HG02610 (cell line): Measurements from ENCODE around the gene PRKCQ.

ENCODE experiments used
- ATAC-seq: cut with Tn5 transposase; IDR thresholded peaks from one replicate; pipeline ENCODE4 v1.9.1; 2021; ENCODE audit warnings: mild to moderate bottlenecking, moderate library complexity; ENCODE audit not compliant: unreplicated experiment

PRKCQ gene

DNA sequence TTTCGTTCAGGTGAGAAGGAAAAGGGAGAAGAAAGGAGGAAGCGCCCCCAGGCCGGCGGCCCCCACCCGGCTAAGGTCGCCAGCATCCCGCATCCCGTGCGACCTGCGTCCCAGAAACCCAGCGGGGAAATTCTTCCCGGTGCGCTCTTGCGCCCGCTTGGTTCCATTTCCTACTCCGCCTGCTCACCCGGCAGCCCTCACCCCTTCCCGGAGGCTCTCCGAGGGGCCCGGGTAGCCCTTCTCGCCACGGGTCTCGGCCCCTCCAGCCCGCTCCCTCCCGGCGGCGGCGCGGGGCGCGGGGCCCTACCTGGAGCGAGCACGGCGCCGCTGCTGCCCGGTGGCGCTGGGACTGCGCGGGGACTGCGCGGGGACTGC is at the start of gene PRKCQ:
Gene PRKCQ (minus strand): TSS at position 373 of the 375 bp plus-strand sequence. CDS start 65,141 bp downstream, outside the sequence.
- peak; percentile 19 for ATAC-seq

DNA sequence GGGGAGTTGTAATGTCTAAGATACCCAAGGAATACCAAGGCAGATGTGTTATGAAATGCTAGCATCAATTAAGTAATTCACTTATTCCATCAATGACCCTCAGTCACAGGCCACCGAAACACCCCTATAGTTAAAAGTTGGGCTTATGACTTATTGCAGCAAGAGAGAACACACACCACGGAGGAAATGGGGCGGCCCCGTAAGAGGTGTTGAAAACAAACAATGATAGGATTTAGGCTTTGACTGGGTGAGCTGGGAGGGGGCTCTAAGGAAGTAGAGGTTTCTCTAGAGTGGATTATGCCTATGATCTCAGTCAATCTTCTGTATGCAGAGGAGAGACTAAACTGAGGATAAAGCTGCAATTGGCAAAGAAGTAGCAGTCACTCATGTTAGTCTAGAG is 45.4 kb upstream of the PRKCQ start:
- no peak for ATAC-seq

DNA sequence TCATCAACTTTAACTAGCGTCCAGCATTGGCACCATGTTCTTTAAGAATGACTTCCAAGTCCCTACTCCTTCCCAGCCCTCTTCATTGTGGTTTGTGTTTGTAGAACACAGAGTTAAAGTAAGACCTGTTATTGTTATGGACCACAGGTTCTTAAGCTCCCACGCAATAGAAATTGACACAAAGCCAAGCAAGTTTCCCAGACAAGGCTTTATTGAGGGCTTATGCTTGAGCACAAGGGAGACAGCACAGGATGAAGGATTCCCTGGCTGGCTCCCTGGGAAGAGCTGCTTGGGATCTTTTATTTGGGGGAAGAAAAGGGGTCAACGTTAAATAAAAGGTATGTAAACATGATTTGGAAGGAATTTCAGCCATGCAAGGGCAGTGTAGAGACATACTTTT is 44.3 kb upstream of the PRKCQ start:
- ATAC-seq = no peak

DNA sequence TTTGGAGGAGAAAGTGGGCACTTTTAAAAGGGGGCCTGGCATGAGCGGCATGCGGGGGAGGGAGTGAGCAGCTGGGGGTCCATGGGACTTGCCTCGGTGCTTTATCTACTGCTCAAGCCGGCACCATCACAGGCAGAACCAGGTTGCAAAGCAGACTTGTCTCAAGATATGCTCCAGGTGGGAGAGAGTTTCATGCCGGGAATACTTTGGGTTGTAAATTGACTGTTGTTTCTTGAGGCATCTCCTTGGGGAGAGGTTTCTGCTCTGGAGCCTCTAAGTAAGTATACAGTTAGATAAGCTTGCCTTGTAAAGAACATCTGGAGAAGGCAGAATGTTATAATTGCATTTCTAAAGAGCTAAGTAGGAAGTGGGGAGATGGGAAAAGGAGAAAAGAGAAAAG is 42.8 kb upstream of the PRKCQ start:
- no peak for ATAC-seq

DNA sequence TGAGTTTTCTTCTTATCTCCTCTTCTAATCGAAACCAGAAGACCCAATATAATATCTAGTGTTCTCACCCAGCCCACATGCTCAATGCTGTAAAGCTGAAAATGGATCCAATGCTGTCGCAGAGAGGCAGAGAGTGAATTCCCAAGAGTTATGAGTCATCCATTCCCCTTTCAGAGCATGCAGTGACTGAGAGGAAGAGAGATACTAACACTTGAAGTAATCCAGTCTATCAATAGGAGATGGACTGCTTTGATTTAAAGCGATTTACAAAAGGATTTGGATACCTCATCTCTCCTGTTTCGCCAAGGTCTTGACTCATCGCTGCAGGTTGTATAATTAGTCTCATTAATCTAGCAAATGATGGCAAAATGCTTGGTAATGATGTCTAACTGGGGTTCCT is 41.5 kb upstream of the PRKCQ start:
- no peak for ATAC-seq

DNA sequence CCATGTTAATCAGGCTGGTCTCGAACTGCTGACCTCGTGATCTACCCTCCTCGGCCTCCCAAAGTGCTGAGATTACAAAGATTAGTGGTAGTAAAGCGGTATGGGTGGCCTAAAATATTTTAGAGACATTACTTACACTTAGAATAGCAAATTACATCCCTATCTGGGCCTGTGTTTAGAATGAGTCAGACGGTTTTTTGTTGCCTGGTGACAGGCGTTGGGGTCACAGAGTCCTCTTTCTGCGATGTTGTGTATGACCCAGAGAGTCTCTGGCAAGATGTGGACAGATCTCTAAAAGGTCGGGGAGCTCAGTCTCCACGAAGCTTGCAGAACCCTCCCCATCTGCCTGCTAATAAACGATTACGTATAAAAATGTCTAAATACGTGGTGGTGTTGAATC is 39.6 kb upstream of the PRKCQ start:
- no peak for ATAC-seq

DNA sequence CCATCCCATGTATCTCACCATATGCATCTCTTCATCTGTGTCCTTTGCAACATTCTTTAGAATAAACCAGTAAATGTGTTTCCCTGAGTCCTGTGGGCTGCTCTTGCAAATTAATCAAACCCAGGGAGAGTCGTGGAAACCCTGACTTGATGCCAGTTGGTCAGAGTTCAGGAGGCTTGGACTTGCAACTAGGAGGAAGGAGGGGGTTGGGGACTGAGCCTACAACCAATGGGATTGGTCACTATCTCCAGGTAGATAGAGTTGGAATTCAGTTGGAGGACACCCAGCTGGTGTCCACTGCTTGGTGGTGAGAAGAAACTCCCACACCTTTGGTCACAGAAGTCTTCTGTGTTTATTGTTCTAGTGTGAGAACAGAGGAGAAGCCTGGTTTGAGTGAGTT is 38.3 kb upstream of the PRKCQ start:
- no peak for ATAC-seq

DNA sequence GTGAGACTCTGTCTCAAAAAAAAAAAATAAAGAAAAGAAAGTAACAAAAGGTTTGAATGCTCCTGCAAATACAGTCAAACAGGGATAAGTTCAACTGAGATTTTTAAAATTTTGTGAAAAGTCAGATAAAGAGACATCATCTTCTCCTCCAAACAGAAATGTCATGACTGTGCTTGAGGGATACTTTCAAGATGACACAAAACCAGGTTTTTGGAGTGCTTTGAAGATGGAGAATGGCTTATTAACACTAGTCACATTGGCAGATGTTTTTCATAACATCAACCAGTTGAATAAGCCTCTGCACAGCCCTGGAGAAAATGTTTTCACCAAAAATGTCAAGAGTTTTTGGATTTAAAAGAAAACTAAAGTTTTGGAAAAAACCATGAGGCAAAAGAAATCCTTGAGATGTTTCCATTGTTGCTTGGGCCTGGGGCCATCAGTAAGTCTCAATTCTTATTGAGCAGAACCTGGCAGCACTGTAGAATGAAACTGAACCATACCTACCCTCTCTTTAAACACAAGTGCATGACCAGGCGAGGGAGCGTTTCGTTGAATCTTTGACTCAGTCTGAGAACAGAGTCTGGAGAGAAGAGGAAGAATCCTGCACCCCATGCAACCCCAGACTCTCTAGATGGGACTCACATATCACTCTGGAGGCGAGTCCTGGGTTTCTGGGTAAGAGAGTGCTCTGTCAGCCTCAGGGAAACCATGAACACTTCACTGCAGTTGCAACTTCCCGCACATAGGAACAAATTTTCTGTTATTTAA is 37.4 kb upstream of the PRKCQ start:
- no peak for ATAC-seq

DNA sequence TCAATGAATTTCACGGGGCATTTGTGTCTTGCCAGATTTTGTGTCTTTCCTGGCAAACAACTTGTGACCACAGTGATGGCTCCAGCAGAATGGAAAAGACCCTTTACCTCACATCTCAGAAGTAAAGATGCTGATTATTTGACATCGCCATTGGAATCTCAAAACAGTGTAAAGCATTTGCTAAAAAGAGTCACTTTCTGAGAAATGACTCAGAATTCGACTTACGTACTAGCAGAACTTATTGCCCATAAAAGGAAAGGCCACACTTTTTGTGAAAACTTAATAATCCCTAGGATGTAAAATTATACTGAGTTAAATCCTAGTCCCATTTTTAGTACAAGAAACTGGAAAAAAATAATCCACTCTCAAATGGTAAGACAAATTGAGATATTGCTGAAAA is 35.9 kb upstream of the PRKCQ start:
- ATAC-seq = no peak

DNA sequence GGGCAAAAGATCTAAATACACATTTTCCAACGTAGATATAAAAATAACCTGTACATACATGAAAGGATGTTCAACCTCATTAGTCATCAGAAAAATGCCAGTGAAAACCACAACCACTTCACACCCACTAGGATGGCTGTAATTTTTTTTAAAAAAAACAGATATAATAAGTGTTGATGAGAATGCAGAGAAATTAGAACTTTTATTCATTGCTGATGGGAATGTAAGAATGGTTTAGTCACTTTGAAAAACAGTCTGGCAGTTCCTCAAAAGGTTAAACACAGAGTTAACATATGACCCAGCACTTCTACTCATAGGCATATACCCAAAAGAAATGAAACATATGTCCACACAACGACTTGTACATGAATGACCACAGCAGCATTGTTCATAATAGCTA is 32.3 kb upstream of the PRKCQ start:
- no peak for ATAC-seq

DNA sequence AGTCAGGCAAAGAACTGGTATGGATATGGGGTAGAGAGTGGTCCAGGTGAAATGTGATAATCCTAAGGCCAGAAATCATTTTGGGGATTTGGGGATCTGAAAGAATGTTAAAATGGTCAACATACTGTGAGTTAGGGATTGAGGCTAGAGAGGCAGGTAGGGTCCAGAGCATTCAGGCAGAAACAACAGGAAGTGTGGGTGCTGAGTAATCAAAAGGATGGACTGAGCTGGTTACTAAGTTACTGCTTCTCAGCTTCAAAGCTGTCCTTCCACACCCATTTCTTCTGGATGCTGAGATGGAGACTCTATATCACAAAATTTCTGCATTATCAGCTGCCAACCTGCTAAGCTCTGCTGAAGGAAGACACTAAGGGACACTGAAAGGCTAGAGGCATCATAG is 30.6 kb upstream of the PRKCQ start:
- ATAC-seq = no peak

DNA sequence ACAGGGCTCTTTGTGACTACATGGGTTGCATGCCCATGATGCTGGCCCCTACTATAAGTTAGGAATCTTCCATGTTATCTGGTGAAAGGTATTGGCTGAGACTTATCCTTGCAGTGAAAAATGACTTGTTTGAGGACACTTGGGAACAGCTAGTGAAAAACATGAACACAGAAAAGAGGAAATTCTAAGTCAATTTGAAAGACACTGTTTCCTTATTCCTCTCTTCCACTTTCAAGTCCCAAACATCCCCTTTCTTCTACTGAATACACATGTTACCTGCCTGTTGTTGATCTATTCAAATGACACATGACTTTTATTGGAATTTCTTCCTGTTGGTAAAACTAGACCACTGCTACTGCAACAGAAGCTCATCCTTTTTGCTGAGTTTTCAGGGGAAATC is 29.5 kb upstream of the PRKCQ start:
- ATAC-seq = no peak

DNA sequence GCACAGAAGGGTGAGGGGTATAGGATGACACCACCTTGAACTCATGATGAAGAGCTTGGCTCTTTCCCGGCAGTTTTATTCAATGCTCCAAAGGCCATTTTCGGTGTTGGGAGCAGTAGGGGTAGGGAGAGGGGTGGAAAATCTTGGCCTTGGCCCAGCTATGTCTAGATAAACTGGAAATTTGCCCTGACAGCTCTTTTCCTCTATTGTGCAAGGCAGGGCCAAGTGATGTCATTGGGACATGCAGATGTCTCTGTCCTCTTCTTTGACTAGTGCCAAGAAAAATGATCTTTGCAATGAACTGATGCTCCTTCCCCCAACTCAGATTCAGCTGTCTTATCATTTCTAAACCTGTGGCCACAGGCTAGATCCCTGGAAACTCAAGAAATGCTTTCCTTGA is 27.7 kb upstream of the PRKCQ start:
- no peak for ATAC-seq

DNA sequence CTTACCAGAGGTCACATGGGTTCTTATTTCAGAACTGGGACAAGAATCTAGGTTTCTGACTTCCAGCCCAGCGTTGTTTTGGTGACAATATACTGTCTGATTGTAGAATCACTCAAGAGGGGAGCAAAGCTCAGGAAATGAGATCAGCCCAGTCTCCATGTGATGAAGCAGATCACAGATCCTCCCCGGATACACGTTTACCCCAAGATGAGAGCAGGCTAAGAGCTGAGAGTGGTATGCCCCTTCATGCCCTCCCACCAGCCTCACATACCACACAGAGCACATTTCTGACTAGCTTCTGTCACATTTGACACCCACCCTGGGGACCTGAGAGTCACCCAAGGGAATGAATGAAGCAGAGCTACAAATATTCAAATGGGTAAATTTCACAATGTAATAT is 27.1 kb upstream of the PRKCQ start:
- ATAC-seq = no peak

DNA sequence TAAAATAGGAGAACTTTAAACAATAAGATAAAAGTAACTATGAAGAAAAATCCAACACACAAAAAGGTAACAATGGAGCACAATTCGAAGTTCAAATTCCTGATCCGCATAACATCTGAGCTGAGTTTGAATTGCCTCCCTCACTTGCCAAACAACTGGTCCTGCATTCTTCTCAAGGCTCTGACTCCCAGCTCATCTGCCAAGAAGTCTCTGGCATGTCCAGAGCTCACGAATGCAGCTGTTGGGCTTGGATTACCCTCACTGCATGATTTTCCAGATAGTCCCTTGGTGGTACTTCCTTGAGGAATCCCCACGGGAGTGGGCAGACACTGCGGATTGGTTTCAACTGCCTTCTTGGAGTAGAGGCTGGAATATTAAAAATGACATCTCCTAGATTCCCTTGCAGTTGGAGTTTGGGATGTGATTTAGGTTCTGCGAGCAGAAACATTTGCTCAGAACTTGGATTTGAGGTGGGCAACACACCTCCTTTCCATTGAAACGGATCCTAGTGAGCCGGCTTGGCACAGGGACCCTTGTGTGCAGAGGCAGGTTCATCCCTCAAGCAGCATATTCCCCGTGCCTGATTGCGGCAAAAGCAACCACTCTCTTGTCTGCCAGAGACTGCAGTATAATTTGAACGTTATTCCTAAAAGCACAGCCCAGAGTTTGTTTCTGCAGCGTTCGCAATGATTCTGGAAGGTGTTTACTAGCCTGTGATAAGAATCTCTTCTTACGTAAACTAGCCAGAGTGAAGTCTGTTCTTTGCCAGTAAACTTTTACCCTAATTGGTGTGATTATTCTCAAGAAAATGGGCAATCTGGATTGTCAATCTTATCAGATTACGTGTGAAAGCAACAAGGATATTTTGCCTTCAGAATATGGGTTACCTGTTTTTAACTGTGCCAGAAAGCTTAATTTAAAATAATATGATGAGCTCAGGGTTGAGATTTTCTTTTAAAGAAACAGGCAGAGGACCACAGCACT is 23.4 kb upstream of the PRKCQ start:
- ATAC-seq = no peak

DNA sequence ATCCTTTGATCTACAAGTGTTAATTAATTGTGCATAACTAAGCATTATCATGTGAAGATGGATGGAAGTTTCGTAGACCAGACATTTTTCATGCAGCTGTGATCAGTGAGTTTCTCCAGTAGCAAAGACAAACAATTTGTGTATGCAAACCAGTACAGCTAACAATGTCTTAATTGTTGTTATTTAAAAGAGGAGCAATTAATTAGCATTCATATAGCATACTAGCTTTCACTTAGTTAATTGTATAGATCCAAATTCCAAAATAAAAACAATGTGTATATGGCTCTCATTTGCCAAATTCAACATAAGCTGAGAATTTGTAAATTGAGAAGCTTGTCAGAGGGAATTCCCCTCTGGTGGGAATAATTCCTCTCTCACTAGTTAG is 22.6 kb upstream of the PRKCQ start:
- no peak for ATAC-seq

DNA sequence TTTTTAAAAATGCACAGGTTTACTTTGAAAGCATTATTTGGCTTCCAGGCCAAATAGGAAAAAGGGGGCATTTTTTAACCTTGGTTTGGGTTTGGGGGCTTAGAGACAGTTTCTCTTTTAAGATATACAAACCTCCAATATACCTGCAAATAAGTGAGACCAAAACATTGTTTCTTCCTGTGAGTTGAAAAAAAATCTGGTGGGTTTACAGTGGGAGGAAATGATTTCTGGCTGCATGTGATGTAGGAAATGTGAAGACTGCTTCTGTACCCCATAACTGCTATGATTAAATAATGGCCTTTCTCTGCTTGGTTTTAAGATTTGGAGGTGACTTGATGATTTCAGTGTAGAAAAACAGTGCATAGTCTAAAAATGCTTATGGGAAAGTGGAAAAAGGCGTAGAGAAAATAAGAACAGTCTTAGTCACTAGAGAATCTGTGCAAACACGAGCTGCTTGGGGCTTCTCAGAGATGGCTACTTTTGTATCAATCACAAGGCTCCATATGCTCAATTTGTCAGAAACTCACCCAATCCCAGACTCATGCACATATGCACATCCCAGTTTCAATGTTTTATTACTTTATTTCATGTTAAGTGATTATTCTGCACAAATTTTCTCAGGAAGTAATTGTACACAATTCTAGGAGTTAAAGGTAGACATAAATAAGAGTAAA is 22.1 kb upstream of the PRKCQ start:
- no peak for ATAC-seq

DNA sequence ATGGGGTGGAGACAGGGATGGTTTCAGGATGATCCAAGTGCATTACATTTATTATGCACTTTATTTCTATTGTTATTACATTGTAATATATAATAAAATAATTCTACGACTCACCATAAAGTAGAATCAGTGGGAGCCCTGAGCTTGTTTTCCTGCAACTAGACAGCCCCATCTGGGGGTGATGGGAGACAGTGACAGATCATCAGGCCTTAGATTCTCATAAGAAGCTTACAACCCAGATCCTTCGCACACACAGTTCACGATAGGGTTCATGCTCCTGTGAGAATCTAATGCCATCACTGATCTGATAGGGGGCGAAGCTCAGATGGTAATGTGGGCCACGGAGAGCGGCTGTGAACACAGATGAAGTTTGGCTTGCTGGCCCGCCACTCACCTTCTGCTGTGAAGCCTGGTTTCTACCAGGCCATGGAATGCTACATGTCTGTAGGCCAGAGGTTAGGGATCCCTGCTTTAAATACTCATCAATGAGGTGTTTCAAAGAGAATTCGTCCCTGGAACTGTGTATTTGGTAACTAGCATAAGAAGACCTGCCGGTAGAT is 21.2 kb upstream of the PRKCQ start:
- ATAC-seq = no peak

DNA sequence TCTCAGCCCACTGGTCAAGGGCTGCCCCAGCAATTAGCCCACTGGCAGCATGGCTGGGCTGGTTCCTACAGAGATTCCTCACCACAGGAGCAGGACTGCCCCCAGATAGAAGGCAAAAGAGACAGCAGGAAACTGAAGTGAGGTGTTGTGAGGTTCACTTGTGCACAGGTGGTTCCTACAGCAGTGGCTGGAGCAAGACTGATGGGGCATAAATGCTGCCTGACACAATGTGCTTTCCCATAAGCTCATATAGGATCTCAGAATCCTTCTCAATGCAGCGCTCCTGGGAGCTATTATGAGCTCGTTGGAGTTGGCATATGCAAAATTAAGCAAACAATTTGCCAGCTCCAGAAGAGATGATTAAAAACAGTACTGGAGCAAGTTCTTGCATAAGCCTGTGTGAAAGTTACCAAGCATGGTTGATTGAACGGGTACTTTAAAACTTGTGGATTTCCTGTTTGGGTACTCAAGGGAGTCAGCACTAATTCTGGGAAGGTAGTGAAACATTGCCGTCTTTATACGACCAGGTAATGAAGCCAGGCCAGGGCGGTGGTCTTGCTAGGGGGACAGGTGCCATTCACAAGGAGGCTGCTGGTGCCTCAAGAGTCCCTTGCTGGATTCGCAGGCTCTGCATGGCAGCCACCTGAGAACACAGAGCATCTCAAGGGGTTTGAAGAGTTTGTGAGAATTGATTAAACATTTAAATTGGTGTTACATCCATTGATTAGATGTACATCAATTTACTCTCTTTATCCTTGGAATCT is 20.3 kb upstream of the PRKCQ start:
- ATAC-seq = no peak

DNA sequence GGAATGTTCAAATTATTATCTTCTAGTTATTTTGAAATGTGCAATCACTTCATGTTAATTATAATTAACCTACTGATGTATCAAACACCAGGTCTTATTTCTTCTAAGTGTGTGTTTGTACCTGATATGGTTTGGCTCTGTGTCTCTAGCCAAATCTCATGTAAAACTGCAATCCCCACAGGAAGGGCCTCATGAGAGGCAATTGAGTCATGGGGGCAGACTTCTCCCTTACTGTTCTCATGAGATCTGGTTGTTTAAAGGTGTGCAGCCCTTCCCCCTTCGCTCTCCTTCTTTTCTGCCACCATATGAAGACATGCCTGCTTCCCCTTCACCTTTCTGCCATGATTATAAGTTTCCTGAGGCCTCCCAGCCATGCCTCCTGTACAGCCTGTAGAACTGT is 18.6 kb upstream of the PRKCQ start:
- no peak for ATAC-seq

DNA sequence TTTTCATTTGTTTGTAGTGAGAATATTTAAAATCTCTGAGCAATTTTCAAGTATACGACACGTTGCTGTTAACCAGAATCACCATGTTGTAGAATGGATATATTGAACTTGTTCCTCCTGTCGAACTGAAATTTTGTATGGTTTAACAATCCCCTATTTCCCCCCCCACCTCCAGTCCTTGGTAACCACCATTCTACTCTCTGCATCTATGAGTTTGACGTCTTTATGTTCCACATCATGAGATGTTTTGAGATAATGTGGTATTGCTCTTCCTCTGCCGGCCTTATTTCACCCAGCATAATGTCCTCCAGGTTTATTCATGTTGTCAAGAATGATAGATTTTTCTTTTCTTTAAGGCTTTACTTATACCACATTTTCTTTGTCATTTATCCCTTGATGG is 17.4 kb upstream of the PRKCQ start:
- no peak for ATAC-seq
